ENCODE data around the gene AFF3.

AFF3 gene

GRCh38 chr2:99959261-99960014, 183.0 kb downstream of the AFF3 start:
- TF ChIP-seq TCF12 (IDR thresholded peaks at IDR 0.05; ENCODE audit: low read depth): no peak
- TF ChIP-seq EGR1 (IDR thresholded peaks at IDR 0.05): no peak
- TF ChIP-seq, protein P1, sequence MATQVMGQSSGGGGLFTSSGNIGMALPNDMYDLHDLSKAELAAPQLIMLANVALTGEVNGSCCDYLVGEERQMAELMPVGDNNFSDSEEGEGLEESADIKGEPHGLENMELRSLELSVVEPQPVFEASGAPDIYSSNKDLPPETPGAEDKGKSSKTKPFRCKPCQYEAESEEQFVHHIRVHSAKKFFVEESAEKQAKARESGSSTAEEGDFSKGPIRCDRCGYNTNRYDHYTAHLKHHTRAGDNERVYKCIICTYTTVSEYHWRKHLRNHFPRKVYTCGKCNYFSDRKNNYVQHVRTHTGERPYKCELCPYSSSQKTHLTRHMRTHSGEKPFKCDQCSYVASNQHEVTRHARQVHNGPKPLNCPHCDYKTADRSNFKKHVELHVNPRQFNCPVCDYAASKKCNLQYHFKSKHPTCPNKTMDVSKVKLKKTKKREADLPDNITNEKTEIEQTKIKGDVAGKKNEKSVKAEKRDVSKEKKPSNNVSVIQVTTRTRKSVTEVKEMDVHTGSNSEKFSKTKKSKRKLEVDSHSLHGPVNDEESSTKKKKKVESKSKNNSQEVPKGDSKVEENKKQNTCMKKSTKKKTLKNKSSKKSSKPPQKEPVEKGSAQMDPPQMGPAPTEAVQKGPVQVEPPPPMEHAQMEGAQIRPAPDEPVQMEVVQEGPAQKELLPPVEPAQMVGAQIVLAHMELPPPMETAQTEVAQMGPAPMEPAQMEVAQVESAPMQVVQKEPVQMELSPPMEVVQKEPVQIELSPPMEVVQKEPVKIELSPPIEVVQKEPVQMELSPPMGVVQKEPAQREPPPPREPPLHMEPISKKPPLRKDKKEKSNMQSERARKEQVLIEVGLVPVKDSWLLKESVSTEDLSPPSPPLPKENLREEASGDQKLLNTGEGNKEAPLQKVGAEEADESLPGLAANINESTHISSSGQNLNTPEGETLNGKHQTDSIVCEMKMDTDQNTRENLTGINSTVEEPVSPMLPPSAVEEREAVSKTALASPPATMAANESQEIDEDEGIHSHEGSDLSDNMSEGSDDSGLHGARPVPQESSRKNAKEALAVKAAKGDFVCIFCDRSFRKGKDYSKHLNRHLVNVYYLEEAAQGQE (IDR thresholded peaks at IDR 0.05; ENCODE audit: low read depth): no peak
- no peak for TF ChIP-seq CEBPB (IDR thresholded peaks at IDR 0.05)
- no peak for TF ChIP-seq TAF1 (IDR thresholded peaks at IDR 0.05; ENCODE audit: low read depth)

DNA sequence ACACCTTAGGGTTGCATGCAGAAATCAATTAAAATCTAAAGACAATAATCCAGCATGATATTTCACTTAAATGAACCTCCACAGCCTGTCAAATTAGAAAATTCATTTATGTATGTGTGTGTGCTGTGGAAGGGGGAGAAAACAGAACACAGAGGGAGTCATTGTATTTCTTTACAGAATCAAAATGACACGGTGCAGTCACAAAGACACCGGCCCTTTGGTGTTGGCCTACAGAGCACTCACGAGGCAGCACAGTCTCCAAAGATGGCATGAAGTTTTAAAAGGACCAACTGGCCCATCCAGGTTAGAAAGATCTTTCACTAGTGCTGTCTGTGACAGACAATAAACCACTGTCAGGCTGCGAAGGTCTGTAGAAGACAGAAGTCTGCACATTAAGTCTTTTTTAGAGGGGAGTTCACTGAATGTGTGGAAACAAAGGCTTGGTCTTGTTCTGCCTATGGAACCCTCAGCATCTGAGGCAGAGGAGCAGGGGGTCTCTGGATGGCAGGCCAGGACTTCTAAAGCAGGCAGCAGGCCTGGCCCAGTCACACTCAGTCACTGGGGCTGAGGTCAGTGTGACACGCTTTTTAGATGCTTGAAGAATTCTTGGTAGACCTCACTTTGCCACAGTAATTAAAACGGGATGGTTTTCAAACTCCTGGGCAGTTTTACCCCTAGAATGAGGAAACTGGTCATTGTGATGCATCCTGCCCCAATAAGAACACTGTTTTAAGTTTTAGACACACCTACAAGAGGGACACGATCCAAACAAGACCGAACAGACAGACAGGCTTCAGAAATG, 184.9 kb downstream of the AFF3 start:
- TF ChIP-seq RAD21 (IDR thresholded peaks at IDR 0.05; ENCODE audit: low read depth) (no peak), TCF12 (IDR thresholded peaks at IDR 0.05; ENCODE audit: low read depth) (no peak), TEAD4 (IDR thresholded peaks at IDR 0.05) (no peak), YY1 (IDR thresholded peaks at IDR 0.05; ENCODE audit: low read depth) (no peak), CEBPB (IDR thresholded peaks at IDR 0.05) (no peak)
- TF ChIP-seq, protein P1 (IDR thresholded peaks at IDR 0.05; ENCODE audit: low read depth): no peak

GRCh38 chr2:99956232-99957030, 186.0 kb downstream of the AFF3 start:
- TF ChIP-seq EP300 (IDR thresholded peaks at IDR 0.05; ENCODE audit: borderline replicate concordance) (no peak), ZBTB7A (IDR thresholded peaks at IDR 0.05; ENCODE audit: low read depth) (no peak), FOXM1 (IDR thresholded peaks at IDR 0.05; ENCODE audit: borderline replicate concordance, low read depth) (no peak), USF1 (IDR thresholded peaks at IDR 0.05) (no peak), EGR1 (IDR thresholded peaks at IDR 0.05) (no peak), TCF12 (IDR thresholded peaks at IDR 0.05; ENCODE audit: low read depth) (no peak), CREB1 (IDR thresholded peaks at IDR 0.05; ENCODE audit: low read depth) (no peak), TAF1 (IDR thresholded peaks at IDR 0.05; ENCODE audit: low read depth) (no peak), MAX (IDR thresholded peaks at IDR 0.05) (no peak), CEBPB (IDR thresholded peaks at IDR 0.05) (no peak), NFIC (IDR thresholded peaks at IDR 0.05) (no peak), RAD21 (IDR thresholded peaks at IDR 0.05; ENCODE audit: low read depth) (no peak), TEAD4 (IDR thresholded peaks at IDR 0.05) (no peak), YY1 (IDR thresholded peaks at IDR 0.05; ENCODE audit: low read depth) (no peak)
- TF ChIP-seq, protein P1 (IDR thresholded peaks at IDR 0.05; ENCODE audit: low read depth): no peak

GRCh38 chr2:99953750-99954149, 188.6 kb downstream of the AFF3 start:
- TF ChIP-seq TCF12 (IDR thresholded peaks at IDR 0.05; ENCODE audit: low read depth): no peak
- no peak for TF ChIP-seq FOXM1 (IDR thresholded peaks at IDR 0.05; ENCODE audit: borderline replicate concordance, low read depth)
- TF ChIP-seq NFIC (IDR thresholded peaks at IDR 0.05): no peak
- TF ChIP-seq TAF1 (IDR thresholded peaks at IDR 0.05; ENCODE audit: low read depth): no peak
- TF ChIP-seq RAD21 (IDR thresholded peaks at IDR 0.05; ENCODE audit: low read depth): no peak
- TF ChIP-seq TEAD4 (IDR thresholded peaks at IDR 0.05): no peak
- TF ChIP-seq, protein P1 (IDR thresholded peaks at IDR 0.05; ENCODE audit: low read depth): no peak
- TF ChIP-seq CREB1 (IDR thresholded peaks at IDR 0.05; ENCODE audit: low read depth): no peak
- no peak for TF ChIP-seq MAX (IDR thresholded peaks at IDR 0.05)
- TF ChIP-seq YY1 (IDR thresholded peaks at IDR 0.05; ENCODE audit: low read depth): no peak
- no peak for TF ChIP-seq ZBTB7A (IDR thresholded peaks at IDR 0.05; ENCODE audit: low read depth)
- TF ChIP-seq CEBPB (IDR thresholded peaks at IDR 0.05): no peak
- TF ChIP-seq EGR1 (IDR thresholded peaks at IDR 0.05): no peak

Data from Ishikawa (cell line).